ENCODE results near the gene SUPT3H. TPM values are rescaled to one million over a fixed set of nuclear protein-coding genes. Genes with fewer than 3 reads are reported as not detected.

SUPT3H gene
- total and polyA plus RNA-seq, 9 donors: 10.3 to 23.1 (median 16.2) TPM

DNA sequence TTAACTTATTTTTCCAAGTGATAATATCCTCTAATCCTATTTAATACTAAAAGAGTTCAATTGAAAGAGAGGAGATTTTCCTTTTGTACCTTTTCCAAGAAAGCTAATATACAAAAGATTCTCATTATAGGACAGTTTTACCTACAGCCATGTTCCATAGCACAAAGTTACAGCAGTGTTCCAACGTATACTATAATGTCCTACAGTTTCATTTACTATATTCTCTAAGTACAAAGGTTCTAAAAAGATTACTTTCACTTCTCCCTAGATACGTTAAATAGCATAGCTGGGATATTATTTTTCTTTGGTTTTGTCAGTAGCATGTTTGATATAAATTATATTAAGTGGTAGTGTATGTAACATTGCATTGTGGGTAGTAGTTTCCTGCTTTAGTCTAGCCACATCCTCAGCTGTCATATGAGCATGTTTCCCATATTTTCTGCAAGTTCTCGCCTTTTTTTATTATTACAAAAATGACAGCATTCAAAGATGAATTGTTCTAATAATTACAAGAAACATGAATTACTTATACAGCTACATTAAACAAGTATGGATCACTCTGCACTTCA lies 54.0 kb downstream of the SUPT3H start:
- Histone ChIP-seq H3K27ac (no peak overlapping the region), H3K4me3 (no peak overlapping the region), H3K27me3 (no peaks in the 10 kb centered on the region), H3K36me3 (no peaks in the 10 kb centered on the region), H3K9me3 (no peaks in the 10 kb centered on the region), H3K4me1 (ENCODE audit: insufficient read depth) (no peaks in the 10 kb centered on the region)
- DNase-seq: no peak
- 85 to 90% (median 88%) methylated on average over 3 of the region's 3 CpGs for WGBS, 3 donors
- no peak for TF ChIP-seq POLR2A (IDR thresholded peaks at IDR 0.05)
- TF ChIP-seq, protein P1, sequence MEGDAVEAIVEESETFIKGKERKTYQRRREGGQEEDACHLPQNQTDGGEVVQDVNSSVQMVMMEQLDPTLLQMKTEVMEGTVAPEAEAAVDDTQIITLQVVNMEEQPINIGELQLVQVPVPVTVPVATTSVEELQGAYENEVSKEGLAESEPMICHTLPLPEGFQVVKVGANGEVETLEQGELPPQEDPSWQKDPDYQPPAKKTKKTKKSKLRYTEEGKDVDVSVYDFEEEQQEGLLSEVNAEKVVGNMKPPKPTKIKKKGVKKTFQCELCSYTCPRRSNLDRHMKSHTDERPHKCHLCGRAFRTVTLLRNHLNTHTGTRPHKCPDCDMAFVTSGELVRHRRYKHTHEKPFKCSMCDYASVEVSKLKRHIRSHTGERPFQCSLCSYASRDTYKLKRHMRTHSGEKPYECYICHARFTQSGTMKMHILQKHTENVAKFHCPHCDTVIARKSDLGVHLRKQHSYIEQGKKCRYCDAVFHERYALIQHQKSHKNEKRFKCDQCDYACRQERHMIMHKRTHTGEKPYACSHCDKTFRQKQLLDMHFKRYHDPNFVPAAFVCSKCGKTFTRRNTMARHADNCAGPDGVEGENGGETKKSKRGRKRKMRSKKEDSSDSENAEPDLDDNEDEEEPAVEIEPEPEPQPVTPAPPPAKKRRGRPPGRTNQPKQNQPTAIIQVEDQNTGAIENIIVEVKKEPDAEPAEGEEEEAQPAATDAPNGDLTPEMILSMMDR (IDR thresholded peaks at IDR 0.05): no peak
- no peak for TF ChIP-seq EP300 (IDR thresholded peaks at IDR 0.05)
- intact Hi-C loops (cut with DNase I): no loop called here

DNA sequence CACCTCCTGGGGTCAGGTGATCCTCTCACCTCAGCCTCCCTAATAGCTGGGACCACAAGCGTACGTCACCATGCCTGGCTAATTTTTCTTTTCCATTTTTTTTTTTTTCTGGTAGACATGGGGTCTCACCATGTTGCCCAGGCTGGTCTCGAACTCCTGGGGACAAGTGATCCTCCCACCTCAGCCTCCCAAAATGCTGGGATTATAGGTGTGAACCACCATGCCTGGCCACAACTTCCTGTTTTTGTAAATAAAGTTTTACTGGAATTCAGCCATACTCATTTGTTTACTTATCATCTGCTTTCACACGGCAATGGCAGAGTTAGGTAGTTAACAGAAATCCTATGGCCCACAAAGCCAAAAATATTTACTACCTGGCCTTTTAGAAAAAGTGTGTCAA lies 57.4 kb downstream of the SUPT3H start:
- H3K27me3 ChIP-seq: no peaks in the 10 kb centered on the region
- 92 to 93% (median 93%) methylated on average over 4 of the region's 4 CpGs for WGBS, 3 donors
- TF ChIP-seq POLR2A (IDR thresholded peaks at IDR 0.05): no peak
- TF ChIP-seq EP300 (IDR thresholded peaks at IDR 0.05): no peak
- TF ChIP-seq, protein P1 (IDR thresholded peaks at IDR 0.05): no peak
- H3K27ac ChIP-seq: no peak overlapping the region
- no peaks in the 10 kb centered on the region for H3K36me3 ChIP-seq
- DNase-seq: no peak
- no peaks in the 10 kb centered on the region for H3K9me3 ChIP-seq
- intact Hi-C loops (cut with DNase I): no loop called here
- H3K4me1 ChIP-seq (ENCODE audit: insufficient read depth): no peaks in the 10 kb centered on the region
- no peak overlapping the region for H3K4me3 ChIP-seq

DNA sequence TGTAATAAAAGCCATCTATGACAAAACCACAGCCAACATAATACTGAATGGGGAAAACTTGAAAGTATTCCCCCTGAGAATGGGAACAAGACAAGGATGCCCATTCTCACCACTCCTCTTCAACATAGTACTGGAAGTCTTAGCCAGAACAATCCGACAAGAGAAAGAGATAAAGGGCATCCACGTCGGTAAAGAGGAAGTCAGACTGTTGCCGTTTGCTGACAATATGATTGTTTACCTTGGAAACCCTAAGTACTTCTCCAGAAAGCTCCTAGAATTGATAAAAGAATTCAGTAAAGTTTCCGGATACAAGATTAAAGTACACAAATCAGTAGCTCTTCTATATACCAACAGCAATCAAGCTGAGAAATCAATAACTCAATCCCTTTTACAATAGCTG lies 63.6 kb downstream of the SUPT3H start:
- Histone ChIP-seq H3K36me3 (no peaks in the 10 kb centered on the region), H3K4me3 (no peak overlapping the region), H3K27ac (no peak overlapping the region), H3K4me1 (ENCODE audit: insufficient read depth) (no peaks in the 10 kb centered on the region), H3K27me3 (no peaks in the 10 kb centered on the region), H3K9me3 (peaks cover 0 to 6% of the 10 kb centered on the region in 2 donors)
- intact Hi-C loops (cut with DNase I): no loop called here
- DNase-seq: no peak
- WGBS, 3 donors: 45 to 80% (median 50%) methylated on average over 5 of the region's 5 CpGs
- TF ChIP-seq POLR2A (IDR thresholded peaks at IDR 0.05) (no peak), EP300 (IDR thresholded peaks at IDR 0.05) (no peak)
- TF ChIP-seq, protein P1 (IDR thresholded peaks at IDR 0.05): no peak

DNA sequence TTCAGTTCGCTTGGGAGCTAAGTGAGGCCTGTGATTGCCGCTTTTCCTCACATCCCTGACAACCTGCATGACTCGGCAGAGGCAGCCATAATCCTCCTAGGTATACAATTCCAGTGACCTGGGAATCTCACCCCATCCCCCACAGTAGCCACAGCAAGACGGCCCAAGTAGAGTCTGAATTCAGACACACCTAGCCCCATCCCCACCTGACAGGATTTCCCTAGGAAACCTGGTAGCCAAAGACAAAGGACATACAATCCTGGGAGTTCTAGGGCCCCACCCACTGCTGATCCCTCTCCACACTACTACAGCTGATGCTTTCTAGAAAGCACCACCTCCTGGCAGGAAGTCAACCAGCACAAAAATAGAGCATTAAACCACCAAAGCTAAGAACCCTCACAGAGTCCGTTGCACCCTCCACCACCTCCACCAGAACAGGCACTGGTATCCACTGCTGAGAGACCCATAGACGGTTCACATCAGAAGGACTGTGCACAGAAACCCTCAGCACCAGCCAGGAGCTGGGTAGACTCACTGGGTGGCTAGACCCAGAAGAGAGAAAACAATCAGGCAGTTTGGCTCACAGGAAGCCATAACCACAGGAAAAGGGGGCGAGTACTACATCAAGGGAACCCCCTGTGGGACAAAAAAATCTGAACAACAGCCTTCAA lies 67.5 kb downstream of the SUPT3H start:
- WGBS, 3 donors: 90 to 95% (median 93%) methylated on average over 7 of the region's 7 CpGs
- H3K27me3 ChIP-seq: no peaks in the 10 kb centered on the region
- intact Hi-C loops (cut with DNase I): no loop called here
- no peak for DNase-seq
- no peak overlapping the region for H3K27ac ChIP-seq
- H3K4me3 ChIP-seq: no peak overlapping the region
- no peaks in the 10 kb centered on the region for H3K4me1 ChIP-seq (ENCODE audit: insufficient read depth)
- H3K36me3 ChIP-seq: no peaks in the 10 kb centered on the region
- H3K9me3 ChIP-seq: peaks cover 0 to 6% of the 10 kb centered on the region in 2 donors
- TF ChIP-seq POLR2A (IDR thresholded peaks at IDR 0.05) (no peak), EP300 (IDR thresholded peaks at IDR 0.05) (no peak)
- TF ChIP-seq, protein P1 (IDR thresholded peaks at IDR 0.05): no peak

Data from ovary (tissue), 9 donors.